K562 (cell line): ENCODE measurements around the gene MSH3.

Experiments used
- CREB1 ChIP-seq, 2 experiments: sonication (generic) in 1 of 2; formaldehyde crosslinking in 1 of 2; IDR thresholded peaks; 2 replicates each; pipeline versions ENCODE4 v1.6.1 to v1.8.0; 2012 to 2022; ENCODE audit warnings: inconsistent platforms in 1 of 2, mild to moderate bottlenecking in 1 of 2, missing genetic modification reagents in 1 of 2, moderate library complexity in 1 of 2
- CTCF ChIP-seq, 3 experiments: IDR thresholded peaks in 2 of 3; conservative IDR thresholded peaks in 1 of 3; 2 replicates each; pipeline ENCODE4 v1.5.1; 2011 to 2012; ENCODE audit warnings: low read length in 3 of 3, mild to moderate bottlenecking in 3 of 3, control low read depth in 2 of 3, improper control_type of control experiment in 1 of 3, inconsistent platforms in 1 of 3, low read depth in 1 of 3, mixed read lengths in 1 of 3, moderate library complexity in 1 of 3; ENCODE audit not compliant: insufficient read depth in 2 of 3
- RBBP5 ChIP-seq: fragments of 200-600 bp; sonication (generic); IDR thresholded peaks from 2 replicates; pipeline ENCODE4 v1.6.1; 2012; ENCODE audit warnings: borderline replicate concordance, mild to moderate bottlenecking, low read length, control low read depth, inconsistent platforms; ENCODE audit not compliant: insufficient read depth, poor library complexity, severe bottlenecking

GRCh38 chr5:80620211-80620610 is 34.2 kb upstream of the MSH3 start:
- TF ChIP-seq RBBP5 (no peak), CREB1 (IDR thresholded peaks at IDR 0.05) (no peak), CREB1 (CRISPR knock-in tag; IDR thresholded peaks at IDR 0.05) (no peak), CTCF (IDR thresholded peaks at IDR 0.05 in 2 of 3, conservative IDR thresholded peaks at IDR 0.05 in 1 of 3; ENCODE audit: insufficient read depth in 2 of 3, low read depth in 1 of 3, low read length in 3 of 3) (no peak)
